Head of caudate nucleus (tissue), 42 donors: Measurements from ENCODE around the gene TFEB.

Experiments used
- DNase-seq, 42 donors: peaks; one replicate each; pipeline versions ENCODE4 v3.0.0 to v3.0.0-alpha.2; 2020 to 2021; ENCODE audit warnings: mixed read lengths in 7 of 42
- intact Hi-C: fragments of 100-400 bp; cut with DNase I; formaldehyde crosslinking; loops from one replicate; pipeline ENCODE4 v1.15.0; 2022

Gene TFEB

GRCh38 chr6:41673704-41674000, 61.8 kb downstream of the TFEB start:
- DNase-seq: no peak

GRCh38 chr6:41672816-41673703, 62.3 kb downstream of the TFEB start:
- no peak for DNase-seq
- intact Hi-C loops: no loop called here

More at GRCh38 chr6:41673704-41674000, 61.8 kb downstream of the TFEB start:
- intact Hi-C loops: no loop called here

DNA sequence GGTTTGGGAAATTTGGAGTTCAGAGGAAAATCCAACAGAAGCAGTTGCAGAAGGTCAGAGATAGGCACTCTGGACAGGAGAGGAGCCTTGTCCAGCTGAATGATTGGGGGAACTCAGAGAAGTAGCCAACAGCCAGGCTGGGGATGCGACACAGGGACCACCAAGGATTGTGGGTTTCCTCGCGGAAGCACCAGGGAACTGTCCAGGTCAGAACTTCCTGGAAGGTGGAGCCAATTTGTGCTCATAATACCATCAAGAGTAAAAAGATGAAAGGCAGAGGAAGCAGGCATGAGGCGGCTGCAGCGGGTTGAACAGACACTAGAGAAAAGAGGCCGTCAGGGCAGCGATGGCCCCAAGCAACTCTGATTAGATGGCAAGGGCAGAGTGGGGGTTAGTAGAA, 63.4 kb downstream of the TFEB start:
- no peak for DNase-seq
- intact Hi-C loops: no loop called here

DNA sequence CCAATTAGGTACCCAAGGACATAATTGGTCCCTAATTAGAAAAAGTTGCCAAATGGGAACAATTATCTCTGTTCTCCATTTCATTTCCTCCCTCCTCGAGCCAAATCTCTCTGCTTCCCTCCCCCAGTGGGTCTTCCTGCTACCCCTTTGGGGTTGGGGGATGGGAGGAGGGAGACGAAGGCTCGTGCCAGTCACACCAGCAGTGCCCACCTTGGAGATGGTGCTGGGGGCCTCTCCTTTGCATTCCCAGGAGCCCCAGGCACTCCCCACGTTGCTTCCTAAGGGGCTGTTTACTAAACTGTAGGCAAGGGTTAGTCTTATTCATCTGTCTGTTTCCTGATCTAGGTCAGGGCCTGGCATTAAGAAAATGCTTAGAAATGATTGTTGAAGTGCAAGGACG, 64.0 kb downstream of the TFEB start:
- no peak for DNase-seq
- intact Hi-C loops: no loop called here

- DNase-seq: no peak
- intact Hi-C loops: no loop called here
Observed at GRCh38 chr6:41670703-41671360, 64.6 kb downstream of the TFEB start.

DNA sequence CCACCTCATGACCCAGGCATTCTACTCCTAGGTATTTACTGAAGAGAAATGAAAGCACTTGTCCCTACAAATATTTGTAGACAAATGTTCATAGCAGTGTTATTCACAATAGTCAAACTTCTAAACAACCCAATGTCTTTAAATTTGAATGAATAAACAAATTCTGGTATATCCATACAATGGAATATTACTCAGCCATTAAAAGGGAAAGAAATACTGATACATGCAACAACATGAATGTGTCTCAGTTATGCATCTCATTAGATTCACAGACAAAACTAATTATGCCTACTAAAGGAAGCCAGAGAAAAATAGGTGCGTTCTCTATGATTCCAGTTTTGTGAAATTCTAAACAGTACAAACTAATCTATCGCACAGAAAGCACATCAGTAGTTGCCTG, 66.4 kb downstream of the TFEB start:
- DNase-seq: no peak
- intact Hi-C loops: no loop called here

DNA sequence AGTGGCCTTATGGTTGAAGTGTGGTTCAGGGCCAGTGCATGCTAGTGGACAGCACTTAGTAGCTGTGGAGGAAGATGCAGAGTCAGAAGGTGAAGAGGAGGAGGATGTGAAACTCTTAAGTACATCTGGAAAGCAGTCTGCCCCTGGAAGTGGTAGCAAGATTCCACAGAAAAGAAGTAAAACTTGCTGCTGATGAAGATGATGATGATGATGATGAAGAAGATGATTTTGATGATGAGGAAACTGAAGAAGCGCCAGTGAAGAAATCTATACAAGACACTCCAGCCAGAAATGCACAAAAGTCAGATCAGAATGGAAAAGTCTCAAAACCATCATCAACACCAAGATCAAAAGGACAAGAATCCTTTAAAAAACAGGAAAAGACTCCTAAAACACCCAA, 68.2 kb downstream of the TFEB start:
- DNase-seq: no peak
- intact Hi-C loops: no loop called here

DNA sequence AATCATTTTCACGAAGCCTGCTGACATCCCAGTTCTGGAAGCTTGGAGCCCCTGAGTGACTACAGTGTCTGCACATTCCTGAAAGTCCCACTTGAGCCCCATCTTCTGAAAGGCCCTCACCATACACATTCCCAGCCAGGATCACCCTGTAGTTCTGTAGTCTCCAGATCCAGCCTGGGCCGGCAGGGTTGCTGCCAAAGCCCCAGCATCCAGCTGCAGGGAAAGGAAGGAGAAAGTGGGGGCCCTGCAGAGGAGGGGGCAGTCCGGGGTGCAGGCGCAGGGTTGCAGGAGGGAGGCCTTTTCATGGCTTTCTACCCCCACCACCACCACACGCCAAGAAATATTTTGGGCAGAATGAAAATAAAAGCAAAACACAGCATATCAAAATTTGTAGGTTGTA, 71.1 kb downstream of the TFEB start:
- intact Hi-C loops: no loop called here
- no peak for DNase-seq

DNA sequence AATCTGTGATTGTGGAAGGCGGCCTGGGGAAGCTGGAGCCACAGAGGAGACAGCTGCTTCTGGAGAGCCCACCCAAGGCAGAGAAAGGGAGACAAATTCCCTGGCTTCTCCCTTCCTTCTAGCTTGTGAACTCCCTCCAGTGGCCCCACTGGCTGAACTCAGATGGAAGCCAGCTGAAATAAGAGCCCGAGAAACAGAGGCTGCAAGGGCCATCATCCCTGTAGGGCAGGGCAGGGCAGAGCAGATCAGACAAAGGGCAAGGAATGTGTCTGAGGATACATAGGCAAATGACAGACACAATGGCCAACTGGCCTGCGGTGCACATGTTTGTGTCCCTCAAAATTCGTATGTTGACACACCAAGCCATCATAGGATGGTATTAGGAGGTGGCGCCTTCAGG, 71.8 kb downstream of the TFEB start:
- intact Hi-C loops: no loop called here
- DNase-seq: no peak

DNA sequence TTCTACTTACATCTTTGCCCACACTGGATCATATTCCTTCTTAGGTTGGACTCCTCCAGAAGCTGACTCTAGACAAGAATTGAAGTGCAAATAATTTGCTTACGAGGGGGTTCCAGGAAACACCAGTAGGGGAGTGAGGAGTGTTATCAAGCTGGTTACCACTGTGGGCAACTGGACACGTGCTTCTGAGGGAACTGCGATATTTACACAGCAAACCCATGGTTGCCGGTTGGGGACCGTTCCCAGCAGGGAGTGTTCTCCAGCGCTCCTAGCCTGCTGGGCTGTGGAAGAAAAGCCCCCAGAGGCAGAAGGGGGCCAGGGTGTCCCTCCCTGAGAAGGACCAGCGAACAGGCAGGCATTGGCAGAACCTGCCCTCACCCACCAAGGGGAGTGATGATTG, 75.5 kb downstream of the TFEB start:
- intact Hi-C loops: no loop called here

DNA sequence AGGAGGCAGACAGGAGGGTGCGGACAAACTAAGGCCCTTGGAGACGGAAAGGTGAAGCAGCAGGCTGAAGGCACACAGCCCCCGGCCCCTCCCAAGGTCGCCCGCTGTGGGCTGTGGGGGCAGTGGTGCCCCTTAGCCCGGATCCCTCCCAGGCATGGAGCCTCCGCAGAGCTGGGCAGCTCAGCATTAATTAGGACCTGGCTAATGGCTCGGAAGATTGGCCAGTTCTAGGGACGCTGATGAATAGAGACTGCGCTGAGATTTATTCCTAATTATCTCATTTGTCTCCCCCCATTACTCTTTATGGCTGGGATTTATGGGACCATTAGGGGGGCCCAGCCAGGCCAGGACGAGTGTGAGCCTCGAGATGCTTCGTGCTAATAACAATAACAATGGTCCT, 76.8 kb downstream of the TFEB start:
- intact Hi-C loops: no loop called here
- DNase-seq: no peak

More for the DNA sequence above, 75.5 kb downstream of the TFEB start:
- no peak for DNase-seq

GRCh38 chr6:41657131-41658094, 78.0 kb downstream of the TFEB start:
- intact Hi-C loops: no loop called here
- no peak for DNase-seq

DNA sequence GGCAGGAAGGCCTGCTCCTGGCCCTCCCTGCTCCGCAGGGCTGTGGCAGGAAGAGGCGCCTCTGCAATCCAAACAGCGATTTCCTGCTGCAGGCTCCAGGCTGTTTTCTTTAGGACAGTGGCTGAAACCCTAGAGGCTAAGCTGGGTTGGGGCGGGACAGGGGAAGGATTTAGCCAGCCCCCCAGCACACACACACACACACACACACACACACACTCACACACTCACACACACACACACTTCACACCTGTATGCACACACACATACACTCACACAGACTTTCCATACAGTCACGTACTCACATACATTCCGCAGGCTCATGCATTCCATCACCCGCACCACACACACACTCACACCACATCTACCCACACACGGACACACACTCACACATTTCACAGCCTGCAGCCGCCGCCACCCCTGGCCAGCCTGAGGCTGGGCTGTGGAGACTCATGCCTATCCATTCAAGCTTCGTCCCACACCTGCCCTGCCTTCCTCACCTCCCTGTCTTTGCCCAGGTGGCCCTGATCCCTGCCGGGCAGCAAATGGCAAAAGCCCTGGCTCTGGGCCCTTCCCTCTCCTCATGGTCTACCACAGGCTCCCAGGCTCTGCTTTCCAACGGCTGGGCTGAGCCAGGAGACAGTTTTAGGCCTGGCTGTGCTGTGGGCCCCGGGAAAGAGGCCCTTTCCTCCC, 79.3 kb downstream of the TFEB start:
- intact Hi-C loops: no loop called here
- no peak for DNase-seq

DNA sequence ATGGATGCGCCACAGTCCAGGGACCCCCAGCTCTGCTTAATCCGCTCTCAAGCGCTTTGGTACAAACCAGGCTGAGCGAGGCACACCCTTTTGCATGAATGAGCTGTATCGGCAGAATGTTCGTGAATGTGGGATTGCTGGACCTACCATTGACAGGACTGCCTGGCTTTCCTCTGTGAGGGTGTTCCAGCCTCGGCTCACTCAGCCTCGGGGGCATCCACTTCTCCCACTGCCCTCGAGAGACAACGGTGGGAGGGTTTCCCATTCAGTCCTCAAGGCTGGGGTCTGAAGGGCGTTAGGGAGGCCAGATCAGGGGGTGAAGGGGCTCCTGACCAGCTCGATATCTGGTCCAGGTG, 79.8 kb downstream of the TFEB start:
- intact Hi-C loops: no loop called here
- no peak for DNase-seq

GRCh38 chr6:41655176-41655575, 80.2 kb downstream of the TFEB start:
- intact Hi-C loops: no loop called here
- no peak for DNase-seq

GRCh38 chr6:41654698-41655151, 80.7 kb downstream of the TFEB start:
- DNase-seq: no peak
- intact Hi-C loops: no loop called here

DNA sequence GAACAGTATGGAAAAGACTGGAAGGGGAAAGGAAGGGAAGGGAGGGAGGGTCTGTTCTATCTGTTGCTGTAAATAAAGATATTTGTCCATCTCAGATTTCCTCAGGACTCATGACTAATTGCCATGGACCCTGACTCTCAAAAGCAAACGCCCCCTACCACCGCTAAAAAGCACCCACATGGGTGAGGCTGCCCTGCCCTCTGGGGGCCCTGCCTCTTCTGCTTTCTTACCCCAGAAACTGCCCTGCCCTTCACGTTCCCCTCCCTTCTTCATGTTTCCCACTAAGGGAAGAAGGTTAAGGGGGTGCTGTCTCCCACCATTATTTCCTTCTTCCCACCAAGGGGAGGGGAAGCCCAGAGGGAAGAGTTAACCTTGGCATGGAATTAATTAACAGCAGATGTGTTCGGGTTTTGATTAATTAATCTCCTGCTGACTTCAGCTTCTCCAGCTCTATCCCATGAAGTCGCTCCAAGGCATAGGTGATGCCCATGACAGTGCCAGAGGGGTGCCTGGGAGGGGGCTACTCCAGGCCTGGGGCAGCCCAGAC, 81.2 kb downstream of the TFEB start:
- intact Hi-C loops: no loop called here
- DNase-seq: no peak

- no peak for DNase-seq
- intact Hi-C loops: no loop called here
Observed at GRCh38 chr6:41653691-41654090, 81.7 kb downstream of the TFEB start.
